NT2/D1 (cell line): ENCODE data around the gene G2E3.

Experiments used
- DNase-seq: peaks from one replicate; pipeline ENCODE4 v3.0.0-alpha.2; 2011; ENCODE audit warnings: low read depth, low spot score
- H3K27me3 ChIP-seq: 2 replicates; pipeline ENCODE4 v1.6.0; 2011; ENCODE audit warnings: mild to moderate bottlenecking; ENCODE audit not compliant: insufficient read length, insufficient read depth
- H3K36me3 ChIP-seq: 2 replicates; pipeline ENCODE4 v1.6.1; 2011; ENCODE audit warnings: mild to moderate bottlenecking, low read length, mixed read lengths; ENCODE audit not compliant: insufficient read depth, insufficient read length
- H3K4me1 ChIP-seq: 2 replicates; pipeline ENCODE4 v1.5.1; 2011; ENCODE audit not compliant: insufficient read depth, insufficient read length
- H3K4me3 ChIP-seq: 2 replicates; pipeline ENCODE4 v1.5.1; 2011; ENCODE audit warnings: low read depth; ENCODE audit not compliant: insufficient read length
- H3K9ac ChIP-seq: 2 replicates; pipeline ENCODE4 v1.6.0; 2011; ENCODE audit warnings: low read depth; ENCODE audit not compliant: insufficient read length
- H3K9me3 ChIP-seq: 2 replicates; pipeline ENCODE4 v1.5.1; 2011; ENCODE audit warnings: mild to moderate bottlenecking, low read length; ENCODE audit not compliant: insufficient read depth
- SUZ12 ChIP-seq: IDR thresholded peaks from 2 replicates; pipeline ENCODE4 v1.6.1; 2011; ENCODE audit not compliant: insufficient read length, insufficient read depth; ENCODE audit errors: extremely low read depth
- YY1 ChIP-seq: IDR thresholded peaks from 2 replicates; pipeline ENCODE4 v1.6.1; 2011; ENCODE audit not compliant: insufficient read length, insufficient read depth
- ZNF274 ChIP-seq: IDR thresholded peaks from 2 replicates; pipeline ENCODE4 v1.6.1; 2011; ENCODE audit warnings: mild to moderate bottlenecking, low read depth, low read length

G2E3 gene

GRCh38 chr14:30608533-30609006, 49.6 kb downstream of the G2E3 start:
- no peak for DNase-seq
- Histone ChIP-seq H3K36me3 (peaks cover 36% of the 10 kb centered on the region), H3K27me3 (no peaks in the 10 kb centered on the region), H3K9me3 (no peaks in the 10 kb centered on the region), H3K9ac (no peak overlapping the region), H3K4me1 (no peaks in the 10 kb centered on the region), H3K4me3 (no peak overlapping the region)
- TF ChIP-seq ZNF274 (no peak), YY1 (no peak), SUZ12 (no peak)

GRCh38 chr14:30610787-30611343, 51.9 kb downstream of the G2E3 start:
- H3K4me3 ChIP-seq = no peak overlapping the region
- H3K36me3 ChIP-seq = peaks cover 34% of the 10 kb centered on the region

DNA sequence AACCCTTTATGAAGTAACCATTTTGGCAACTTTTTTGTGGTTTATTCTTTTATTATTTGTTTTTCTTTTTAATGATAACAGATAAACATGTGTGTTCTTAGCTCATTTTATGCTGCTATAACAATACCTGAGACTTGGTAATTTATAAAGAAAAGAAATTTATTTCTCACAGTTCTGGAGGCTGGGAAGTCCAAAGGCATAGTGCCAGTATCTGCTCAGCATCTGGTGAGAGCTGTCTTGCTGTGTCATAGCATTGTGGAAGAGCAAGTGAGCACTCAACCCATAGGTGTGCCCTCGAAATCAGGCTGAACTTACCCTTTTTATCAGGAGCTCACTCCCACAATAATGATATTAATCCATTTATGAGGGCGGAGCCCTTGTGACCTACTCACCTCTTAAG, 55.2 kb downstream of the G2E3 start:
- H3K36me3 ChIP-seq = peaks cover 25% of the 10 kb centered on the region
- H3K27me3 ChIP-seq = no peaks in the 10 kb centered on the region
- H3K9me3 ChIP-seq = no peaks in the 10 kb centered on the region
- TF ChIP-seq YY1 (no peak), ZNF274 (no peak), SUZ12 (no peak)
- no peaks in the 10 kb centered on the region for H3K4me1 ChIP-seq
- no peak for DNase-seq
- no peak overlapping the region for H3K4me3 ChIP-seq
- H3K9ac ChIP-seq = no peak overlapping the region

More at GRCh38 chr14:30610787-30611343, 51.9 kb downstream of the G2E3 start:
- DNase-seq = no peak
- Histone ChIP-seq H3K9ac (no peak overlapping the region), H3K27me3 (no peaks in the 10 kb centered on the region), H3K4me1 (no peaks in the 10 kb centered on the region), H3K9me3 (no peaks in the 10 kb centered on the region)
- TF ChIP-seq YY1 (no peak), ZNF274 (no peak), SUZ12 (no peak)

- Histone ChIP-seq H3K9me3 (no peaks in the 10 kb centered on the region), H3K36me3 (peaks cover 19% of the 10 kb centered on the region), H3K4me1 (no peaks in the 10 kb centered on the region), H3K27me3 (no peaks in the 10 kb centered on the region), H3K4me3 (no peak overlapping the region), H3K9ac (no peak overlapping the region)
- DNase-seq = no peak
- TF ChIP-seq SUZ12 = no peak
- no peak for TF ChIP-seq YY1
- TF ChIP-seq ZNF274 = no peak
These were observed 61.2 kb downstream of the G2E3 start for GRCh38 chr14:30620178-30620577.

- H3K4me1 ChIP-seq = no peaks in the 10 kb centered on the region
- H3K36me3 ChIP-seq = peaks cover 18% of the 10 kb centered on the region
These were observed 62.5 kb downstream of the G2E3 start for GRCh38 chr14:30621354-30621939.

GRCh38 chr14:30621940-30622830, 63.2 kb downstream of the G2E3 start, which contains the start of gene SCFD1:
Gene SCFD1 (plus strand): TSS chr14:30622319. CDS start chr14:30622339, 20 bp downstream.
- no peaks in the 10 kb centered on the region for H3K9me3 ChIP-seq
- no peaks in the 10 kb centered on the region for H3K4me1 ChIP-seq
- no peaks in the 10 kb centered on the region for H3K27me3 ChIP-seq
- peak within 1 kb of the TSS; percentile 88 for H3K4me3 ChIP-seq
- H3K36me3 ChIP-seq = peaks cover 17% of the 10 kb centered on the region
- peak within 1 kb of the TSS; percentile 97 for H3K9ac ChIP-seq
- TF ChIP-seq ZNF274 (no peak), YY1 (peak; percentile 80)
- peak; percentile 85 for DNase-seq

More at GRCh38 chr14:30621354-30621939, 62.5 kb downstream of the G2E3 start:
- Histone ChIP-seq H3K9ac (peak overlapping the region; percentile 97), H3K4me3 (peak overlapping the region; percentile 88), H3K9me3 (no peaks in the 10 kb centered on the region), H3K27me3 (no peaks in the 10 kb centered on the region)
- DNase-seq = no peak
- TF ChIP-seq ZNF274 (no peak), SUZ12 (no peak), YY1 (no peak)

- peak overlapping the region; percentile 88 for H3K4me3 ChIP-seq
- no peaks in the 10 kb centered on the region for H3K27me3 ChIP-seq
- no peak for TF ChIP-seq YY1
- no peak for TF ChIP-seq SUZ12
- no peak for TF ChIP-seq ZNF274
- no peak for DNase-seq
- no peaks in the 10 kb centered on the region for H3K9me3 ChIP-seq
- H3K4me1 ChIP-seq = no peaks in the 10 kb centered on the region
- H3K36me3 ChIP-seq = peaks cover 21% of the 10 kb centered on the region
- peak overlapping the region; percentile 97 for H3K9ac ChIP-seq
These were observed 64.6 kb downstream of the G2E3 start for GRCh38 chr14:30623412-30624131.
